Stimulated activated memory B cell treated with anti-CD40 and anti-IgM and Interleukin-4, amounts not matched to agents 10 μg/mL and 1 μg/mL and 100 μg/mL, for 72 hours (primary cell): ENCODE measurements around the gene OR13C9.

Experiments
- ATAC-seq: fragments of 150-1000 bp; cut with Tn5 transposase; 2 replicates; pipeline ENCODE4 v1.10.0; 2021
- H3K27ac Mint-ChIP-seq: one replicate; pipeline ENCODE4 v1.8.0; 2022; ENCODE audit warnings: mild to moderate bottlenecking, mixed read lengths
- H3K27me3 Mint-ChIP-seq: one replicate; pipeline ENCODE4 v1.8.0; 2022; ENCODE audit warnings: mixed read lengths
- H3K36me3 Mint-ChIP-seq: one replicate; pipeline ENCODE4 v1.8.0; 2022; ENCODE audit warnings: mixed read lengths
- H3K4me1 Mint-ChIP-seq: one replicate; pipeline ENCODE4 v1.8.0; 2022; ENCODE audit warnings: mixed read lengths
- H3K4me3 Mint-ChIP-seq: one replicate; pipeline ENCODE4 v1.8.0; 2022; ENCODE audit warnings: mild to moderate bottlenecking, moderate library complexity, mixed read lengths
- H3K9me3 Mint-ChIP-seq: one replicate; pipeline ENCODE4 v1.8.0; 2022; ENCODE audit warnings: mixed read lengths

OR13C9 gene

DNA sequence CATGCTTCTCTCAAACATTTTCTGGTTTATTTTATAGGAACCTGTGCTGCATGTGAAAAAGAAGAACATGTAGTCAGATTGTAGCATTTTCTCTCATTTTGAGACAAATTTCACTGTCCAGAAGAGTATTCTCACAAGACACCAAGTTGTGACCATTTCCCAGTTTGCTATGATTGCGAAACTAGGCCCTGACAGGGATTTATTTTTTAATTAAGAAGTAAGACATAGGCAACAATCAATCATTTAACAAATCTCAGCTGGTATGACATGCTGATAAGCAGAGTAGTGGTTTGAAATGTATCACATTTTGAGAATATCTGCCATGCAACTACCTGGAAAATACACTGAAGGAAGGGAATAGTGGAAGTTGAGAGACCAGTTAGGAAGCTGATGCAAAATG lies 37.4 kb downstream of the OR13C9 start:
- Mint-ChIP-seq H3K4me1 (no peaks in the 10 kb centered on the region), H3K4me3 (no peak overlapping the region), H3K36me3 (no peaks in the 10 kb centered on the region), H3K27ac (no peak overlapping the region), H3K9me3 (no peaks in the 10 kb centered on the region), H3K27me3 (peaks cover 7% of the 10 kb centered on the region)
- ATAC-seq = no peak

DNA sequence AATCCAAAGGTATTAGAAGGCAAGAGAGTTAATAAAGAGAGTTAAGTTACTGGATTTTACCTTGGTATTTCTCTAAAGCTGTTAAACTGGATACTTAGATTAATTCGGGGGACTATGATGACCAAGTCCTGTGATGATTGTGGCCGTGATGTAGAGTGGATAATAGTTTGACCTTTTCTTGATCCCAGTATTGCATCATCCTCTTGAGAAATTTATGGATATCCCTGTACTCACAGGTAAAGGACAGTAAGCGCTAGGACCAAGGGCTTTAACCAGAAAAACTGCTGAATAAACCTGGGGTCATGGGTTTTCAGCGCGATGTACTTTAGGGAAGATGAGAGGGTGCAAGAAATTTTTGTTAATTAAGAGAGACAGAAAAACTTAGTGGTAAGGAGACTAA lies 40.7 kb downstream of the OR13C9 start:
- no peaks in the 10 kb centered on the region for H3K36me3 Mint-ChIP-seq
- peaks cover 7% of the 10 kb centered on the region for H3K9me3 Mint-ChIP-seq
- peaks cover 7% of the 10 kb centered on the region for H3K27me3 Mint-ChIP-seq
- ATAC-seq = no peak
- H3K4me3 Mint-ChIP-seq = no peak overlapping the region
- H3K27ac Mint-ChIP-seq = no peak overlapping the region
- H3K4me1 Mint-ChIP-seq = no peaks in the 10 kb centered on the region

DNA sequence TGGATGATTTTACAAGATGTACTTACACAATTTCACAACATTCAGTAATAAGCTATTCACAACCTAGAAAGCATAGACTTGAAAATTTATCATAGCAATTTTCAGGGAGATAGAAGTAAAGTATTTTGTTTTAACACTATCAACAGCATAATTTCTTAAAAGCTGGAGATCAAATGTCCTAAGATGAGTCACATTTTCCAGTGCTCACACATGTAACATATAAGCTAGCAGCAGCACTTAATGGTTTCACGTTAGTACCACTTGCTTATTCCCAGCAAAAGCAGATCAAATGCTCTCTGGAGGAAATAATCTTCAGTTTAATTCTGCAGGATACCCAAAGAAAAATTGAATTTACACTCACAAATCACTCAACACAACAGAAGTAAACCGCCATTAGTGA lies 42.5 kb downstream of the OR13C9 start:
- H3K4me3 Mint-ChIP-seq = no peak overlapping the region
- peaks cover 7% of the 10 kb centered on the region for H3K9me3 Mint-ChIP-seq
- H3K27ac Mint-ChIP-seq = no peak overlapping the region
- no peaks in the 10 kb centered on the region for H3K4me1 Mint-ChIP-seq
- no peaks in the 10 kb centered on the region for H3K27me3 Mint-ChIP-seq
- ATAC-seq = no peak
- no peaks in the 10 kb centered on the region for H3K36me3 Mint-ChIP-seq

DNA sequence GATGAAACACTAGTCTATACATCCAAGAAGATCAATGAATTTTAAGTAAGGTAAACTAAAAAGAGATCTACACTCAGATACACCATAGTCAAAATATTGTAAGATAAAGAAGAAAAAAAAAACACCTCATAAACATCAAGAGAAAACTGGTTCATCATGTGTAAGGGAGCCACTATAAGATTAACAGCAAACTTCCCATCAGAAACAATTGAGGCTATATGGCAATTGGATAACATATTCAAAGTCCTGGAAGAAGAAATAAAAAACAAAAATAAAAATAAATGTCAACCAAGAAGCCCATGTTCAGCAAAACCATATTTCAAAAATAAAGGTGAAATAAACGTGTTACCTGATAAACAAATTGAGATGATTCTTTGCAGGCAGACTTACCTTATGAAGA lies 45.4 kb downstream of the OR13C9 start:
- Mint-ChIP-seq H3K27ac (no peak overlapping the region), H3K27me3 (no peaks in the 10 kb centered on the region), H3K9me3 (peaks cover 7% of the 10 kb centered on the region), H3K36me3 (no peaks in the 10 kb centered on the region), H3K4me3 (no peak overlapping the region), H3K4me1 (no peaks in the 10 kb centered on the region)
- ATAC-seq = no peak

DNA sequence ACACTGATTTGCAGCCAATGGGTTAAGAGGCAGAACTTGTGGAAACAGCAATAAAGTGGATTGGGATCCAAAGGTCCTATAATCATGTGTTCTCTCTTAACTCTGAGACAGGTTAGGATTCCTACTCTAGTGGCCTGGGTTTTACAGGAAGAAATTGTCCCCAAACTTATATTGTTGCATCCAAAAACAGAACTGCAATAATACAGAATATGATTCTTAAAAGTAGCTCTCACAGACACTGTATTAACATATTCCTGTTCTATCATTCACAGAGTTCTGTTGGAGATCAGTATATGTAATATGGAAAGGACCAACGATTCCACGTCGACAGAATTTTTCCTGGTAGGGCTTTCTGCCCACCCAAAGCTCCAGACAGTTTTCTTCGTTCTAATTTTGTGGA lies 49.1 kb downstream of the OR13C9 start, which contains the start of gene OR13C8:
OR13C8 (plus strand) TSS at position 301 of the 400 bp plus-strand sequence; CDS start at position 301, 0 bp downstream.
- no peaks in the 10 kb centered on the region for H3K27me3 Mint-ChIP-seq

More for the DNA sequence above, 49.1 kb downstream of the OR13C9 start, which contains the start of gene OR13C8:
- ATAC-seq = no peak
- Mint-ChIP-seq H3K27ac (no peak within 1 kb of the TSS), H3K4me3 (no peak within 1 kb of the TSS), H3K4me1 (no peaks in the 10 kb centered on the region), H3K36me3 (no peaks in the 10 kb centered on the region), H3K9me3 (peaks cover 4% of the 10 kb centered on the region)
